Liver (tissue), 3 donors: ENCODE measurements around the gene GPBP1.

Source experiments
- CTCF ChIP-seq: fragments of 150-350 bp; IDR thresholded peaks from 2 replicates; pipeline ENCODE4 v1.5.1; 2017; ENCODE audit warnings: improper control_type of control experiment, low read depth, low read length; ENCODE audit not compliant: missing input control
- EGR1 ChIP-seq, 2 donors: IDR thresholded peaks; 2 replicates each; pipeline ENCODE4 v1.6.1; 2016 to 2018; ENCODE audit warnings: antibody characterized with exemption in 2 of 2, low read depth in 2 of 2
- JUND ChIP-seq, 2 donors: IDR thresholded peaks; 2 replicates each; pipeline ENCODE4 v1.6.1; 2016; ENCODE audit warnings: antibody characterized with exemption in 2 of 2
- MAX ChIP-seq: IDR thresholded peaks from 2 replicates; pipeline ENCODE4 v1.6.1; 2016; ENCODE audit warnings: antibody characterized with exemption
- RAD21 ChIP-seq, 2 donors: IDR thresholded peaks; 2 replicates each; pipeline ENCODE4 v1.6.1; 2016; ENCODE audit warnings: antibody characterized with exemption in 2 of 2, mild to moderate bottlenecking in 2 of 2
- REST ChIP-seq: IDR thresholded peaks from 2 replicates; pipeline ENCODE4 v1.6.1; 2016; ENCODE audit warnings: antibody characterized with exemption, mild to moderate bottlenecking
- RXRA ChIP-seq, 2 donors: IDR thresholded peaks; 2 replicates each; pipeline ENCODE4 v1.6.1; 2017 to 2018; ENCODE audit warnings: antibody characterized with exemption in 2 of 2, mild to moderate bottlenecking in 1 of 2
- SP1 ChIP-seq: IDR thresholded peaks from 2 replicates; pipeline ENCODE4 v1.6.1; 2018; ENCODE audit warnings: antibody characterized with exemption, mild to moderate bottlenecking
- TAF1 ChIP-seq: conservative IDR thresholded peaks from 2 replicates; pipeline ENCODE4 v1.6.1; 2016; ENCODE audit warnings: antibody characterized with exemption, mild to moderate bottlenecking
- YY1 ChIP-seq: IDR thresholded peaks from 2 replicates; pipeline ENCODE4 v1.6.1; 2016; ENCODE audit warnings: antibody characterized with exemption, mild to moderate bottlenecking
- donor health status: healthy.
- donor health status: healthy.

- TF ChIP-seq REST (no peak), MAX (no peak), CTCF (no peak), TAF1 (no peak), EGR1 (IDR thresholded peaks at IDR 0.05; ENCODE audit: low read depth in 2 of 2) (no peak), YY1 (no peak), RAD21 (IDR thresholded peaks at IDR 0.05) (no peak), RXRA (IDR thresholded peaks at IDR 0.05) (no peak), SP1 (no peak), JUND (IDR thresholded peaks at IDR 0.05) (no peak)
Observed at GRCh38 chr5:57303985-57304384, 130.1 kb downstream of the GPBP1 start.
